Bronchial epithelial cell (primary cell): ENCODE data around the gene PIGN. TPM values are rescaled to one million over a fixed set of nuclear protein-coding genes. Genes with fewer than 3 reads are reported as not detected.

Source experiments
- DNase-seq: peaks from one replicate; pipeline ENCODE4 v3.0.0-alpha.2; 2010; ENCODE audit warnings: low read depth
- FAIRE-seq: peaks from 2 replicates; lab custom pipeline; 2011; peaks lifted over from hg19 to GRCh38; lab: Jason Lieb, UNC
- H3K27me3 ChIP-seq: 2 replicates; pipeline ENCODE4 v1.5.1; 2011; ENCODE audit warnings: low read length; ENCODE audit not compliant: control insufficient read depth, insufficient read depth
- H3K36me3 ChIP-seq: 2 replicates; pipeline ENCODE4 v1.5.1; 2011; ENCODE audit warnings: low read length; ENCODE audit not compliant: control insufficient read depth, insufficient read depth
- H3K4me3 ChIP-seq: 2 replicates; pipeline ENCODE4 v1.5.1; 2011; ENCODE audit warnings: mild to moderate bottlenecking, low read depth, low read length, control low read depth
- CTCF ChIP-seq: IDR thresholded peaks from 2 replicates; pipeline ENCODE4 v1.5.1; 2011; ENCODE audit warnings: mild to moderate bottlenecking, moderate library complexity, low read length, control low read depth, inconsistent platforms; ENCODE audit not compliant: insufficient read depth, severe bottlenecking
- total RNA-seq: library from RNA; depleted of rRNA; stranded (reverse); fragments of >200 nt; gene quantifications from 2 replicates; pipeline ENCODE4 v1.2.1, GENCODE V29; 2014

Gene PIGN
- total RNA-seq, 1 donor from 2014 or later = 42.1 TPM

GRCh38 chr18:62070302-62070701 lies 116.6 kb downstream of the PIGN start:
- TF ChIP-seq CTCF = no peak
- Histone ChIP-seq H3K4me3 (no peak overlapping the region), H3K36me3 (no peaks in the 10 kb centered on the region), H3K27me3 (no peaks in the 10 kb centered on the region)
- DNase-seq (no peak), FAIRE-seq (no peak)

GRCh38 chr18:62069556-62069955 lies 117.3 kb downstream of the PIGN start:
- no peaks in the 10 kb centered on the region for H3K36me3 ChIP-seq
- DNase-seq (peak; percentile 6), FAIRE-seq (no peak)
- no peaks in the 10 kb centered on the region for H3K27me3 ChIP-seq
- no peak for TF ChIP-seq CTCF
- H3K4me3 ChIP-seq = no peak overlapping the region

GRCh38 chr18:62066102-62066818 lies 120.6 kb downstream of the PIGN start:
- Histone ChIP-seq H3K27me3 (no peaks in the 10 kb centered on the region), H3K4me3 (no peak overlapping the region), H3K36me3 (no peaks in the 10 kb centered on the region)
- no peak for TF ChIP-seq CTCF
- FAIRE-seq = no peak
- DNase-seq = no peak

- Histone ChIP-seq H3K27me3 (no peaks in the 10 kb centered on the region), H3K36me3 (no peaks in the 10 kb centered on the region), H3K4me3 (no peak overlapping the region)
- no peak for TF ChIP-seq CTCF
- FAIRE-seq (no peak), DNase-seq (no peak)
These were observed 122.5 kb downstream of the PIGN start for GRCh38 chr18:62064361-62064760.

GRCh38 chr18:62061821-62062478 lies 124.9 kb downstream of the PIGN start:
- Histone ChIP-seq H3K27me3 (no peaks in the 10 kb centered on the region), H3K36me3 (no peaks in the 10 kb centered on the region), H3K4me3 (no peak overlapping the region)
- FAIRE-seq (no peak), DNase-seq (no peak)
- TF ChIP-seq CTCF = no peak

- Histone ChIP-seq H3K4me3 (no peak overlapping the region), H3K36me3 (no peaks in the 10 kb centered on the region), H3K27me3 (no peaks in the 10 kb centered on the region)
- no peak for DNase-seq
- TF ChIP-seq CTCF = no peak
- no peak for FAIRE-seq
These were observed 126.0 kb downstream of the PIGN start for GRCh38 chr18:62060820-62061219.
